Activated T-cell treated with anti-CD3 and anti-CD28 coated beads, Interleukin-2, amount 50 U/mL, for 48 hours (primary cell): ENCODE data around the gene IL18.
"Not testable (repeated sequence)": the region's sequence is repeated elsewhere in the genome, so short reads cannot be mapped to it uniquely, and the experiment has no call there.

Source experiments
- DNase-seq, 2 experiments: peaks; one replicate each; pipeline ENCODE4 v3.0.0-alpha.2; 2020

The IL18 gene

DNA sequence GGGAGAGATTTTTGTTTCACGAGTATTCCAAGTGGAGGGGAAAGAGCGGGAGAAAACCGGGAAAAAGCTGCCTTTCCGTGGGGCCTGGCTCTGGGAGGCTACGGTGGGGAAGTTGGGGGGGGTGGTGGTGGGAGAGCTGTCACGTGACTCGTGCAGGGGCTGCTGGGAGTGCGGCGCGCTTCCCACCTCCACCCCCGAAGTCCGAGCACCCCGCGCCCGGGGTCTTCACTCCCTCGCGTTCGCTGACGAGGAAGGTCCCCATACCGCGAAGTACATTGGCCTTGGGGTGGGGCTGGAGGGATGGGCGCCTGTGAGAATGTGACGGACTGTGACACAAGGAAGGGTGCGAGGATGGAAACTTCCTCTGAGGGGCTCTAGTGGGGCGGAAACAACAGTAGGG, 3.3 kb upstream of the IL18 start, which contains the start of gene TEX12:
TEX12 (plus strand) TSS at position 228 of the 400 bp plus-strand sequence. CDS start 1,897 bp downstream, outside the sequence.
- no peak for DNase-seq

DNA sequence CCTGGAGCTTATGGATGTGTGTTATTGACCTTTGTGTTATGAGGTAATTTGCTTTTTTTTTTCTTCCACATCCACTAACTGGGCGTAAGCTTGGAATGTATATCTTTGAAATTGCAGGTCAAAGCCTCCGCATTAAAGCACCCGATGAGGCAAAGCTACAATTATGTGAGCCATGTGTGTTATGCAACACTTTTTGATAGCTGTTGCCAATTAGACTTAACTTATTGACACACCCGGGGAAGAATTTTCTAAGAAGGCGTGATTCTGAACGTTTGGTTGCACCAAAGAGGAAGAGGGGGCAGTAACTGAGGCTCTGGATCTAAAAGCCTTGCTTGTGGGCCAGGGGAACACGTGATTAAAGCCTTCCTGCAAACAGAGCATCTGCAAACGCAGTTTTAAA, 2.7 kb upstream of the IL18 start:
- no peak for DNase-seq

DNA sequence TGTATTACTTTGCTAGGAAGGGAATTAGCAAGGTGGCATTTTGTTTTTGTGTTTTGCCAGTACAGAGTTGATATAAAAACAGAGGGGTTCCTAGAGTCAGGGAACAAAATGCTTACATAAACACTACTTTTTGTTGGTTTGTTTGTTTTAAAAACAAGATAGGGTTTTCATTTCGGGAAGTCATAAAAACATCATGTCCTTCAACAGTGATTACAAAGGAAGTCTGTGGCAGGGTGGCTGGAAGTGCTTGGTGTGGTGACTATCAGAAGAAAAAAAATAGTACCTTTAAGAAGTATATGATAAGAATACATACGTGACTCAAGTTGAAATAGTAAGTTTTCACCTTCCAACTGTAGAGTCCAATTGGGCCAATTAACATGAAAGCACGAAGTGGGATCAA, 1.2 kb upstream of the IL18 start:
- DNase-seq, result no peak

DNA sequence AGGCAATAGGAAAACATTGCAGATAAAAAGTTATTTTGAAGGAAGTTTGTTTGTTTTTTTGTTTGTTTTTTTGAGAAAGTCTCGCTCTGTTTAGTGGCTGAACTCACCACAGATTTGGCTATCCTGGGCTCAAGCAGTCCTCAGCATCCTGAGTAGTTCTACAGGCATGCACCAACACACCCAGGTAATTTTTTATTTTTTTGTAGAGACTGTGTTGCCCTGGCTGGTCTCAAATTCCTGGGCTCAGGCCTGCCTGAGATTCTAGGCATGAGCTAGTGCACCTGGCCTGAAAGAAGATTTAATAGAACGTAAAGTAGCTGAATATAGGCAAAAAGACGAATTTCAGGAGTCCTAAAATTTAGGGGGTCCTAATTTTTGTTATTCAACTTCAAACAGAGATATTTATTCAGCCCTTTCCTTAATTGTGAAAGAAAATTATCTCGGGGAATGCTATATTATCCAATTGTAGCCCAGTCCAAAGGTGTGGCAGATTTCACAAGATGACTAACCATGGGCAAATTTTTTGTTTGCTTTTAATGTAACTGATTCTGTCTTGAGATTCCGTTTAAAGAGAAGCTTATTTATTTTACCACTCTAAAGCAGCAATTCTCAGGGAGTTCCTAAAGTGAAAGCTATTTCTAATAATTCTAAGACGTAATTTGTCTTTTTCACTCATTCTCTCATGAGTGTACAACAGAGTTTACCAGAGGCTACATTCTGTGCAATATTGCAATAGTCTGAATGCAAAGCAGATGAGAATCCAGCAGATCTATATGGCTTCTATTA, 940 bp downstream of the IL18 start:
- DNase-seq, result no peak

DNA sequence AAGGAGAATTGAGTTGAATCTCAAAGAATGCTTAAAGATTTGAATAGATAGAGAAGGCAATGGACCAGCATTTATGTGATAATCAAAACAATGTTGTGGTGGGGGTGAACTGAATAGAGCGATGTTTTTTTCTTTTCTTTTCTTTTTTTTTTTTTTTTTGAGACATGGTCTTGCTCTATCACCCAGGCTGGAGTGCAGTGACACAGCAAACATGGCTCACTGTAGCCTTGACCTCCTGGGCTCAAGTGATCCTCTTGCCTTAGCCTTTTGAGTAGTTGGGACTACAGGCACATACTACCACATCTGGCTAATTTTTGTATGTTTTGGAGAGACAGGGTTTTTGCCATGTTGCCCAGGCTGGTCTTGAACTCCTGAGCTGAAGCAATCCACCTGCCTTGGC, 1.7 kb downstream of the IL18 start:
- DNase-seq, result not testable (repeated sequence)

DNA sequence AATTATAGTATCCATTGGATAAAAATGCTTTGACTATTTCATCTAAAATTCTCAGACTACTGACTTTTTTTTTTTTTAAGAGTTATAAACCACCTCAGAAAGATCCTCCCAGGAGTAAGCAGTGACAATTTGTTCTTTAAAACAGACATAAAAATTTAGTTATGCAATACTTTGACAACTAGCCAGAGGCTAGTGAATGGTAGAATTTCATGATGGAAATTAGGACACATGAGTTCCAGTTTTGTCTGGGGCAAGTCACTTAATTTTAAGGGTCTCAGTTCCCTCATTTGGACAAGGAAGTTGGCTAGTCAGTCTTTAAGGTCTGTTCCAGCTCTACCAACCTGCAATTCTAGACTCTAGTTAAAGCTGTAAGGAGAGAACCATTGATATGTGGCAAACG, 2.9 kb downstream of the IL18 start:
- no peak for DNase-seq

DNA sequence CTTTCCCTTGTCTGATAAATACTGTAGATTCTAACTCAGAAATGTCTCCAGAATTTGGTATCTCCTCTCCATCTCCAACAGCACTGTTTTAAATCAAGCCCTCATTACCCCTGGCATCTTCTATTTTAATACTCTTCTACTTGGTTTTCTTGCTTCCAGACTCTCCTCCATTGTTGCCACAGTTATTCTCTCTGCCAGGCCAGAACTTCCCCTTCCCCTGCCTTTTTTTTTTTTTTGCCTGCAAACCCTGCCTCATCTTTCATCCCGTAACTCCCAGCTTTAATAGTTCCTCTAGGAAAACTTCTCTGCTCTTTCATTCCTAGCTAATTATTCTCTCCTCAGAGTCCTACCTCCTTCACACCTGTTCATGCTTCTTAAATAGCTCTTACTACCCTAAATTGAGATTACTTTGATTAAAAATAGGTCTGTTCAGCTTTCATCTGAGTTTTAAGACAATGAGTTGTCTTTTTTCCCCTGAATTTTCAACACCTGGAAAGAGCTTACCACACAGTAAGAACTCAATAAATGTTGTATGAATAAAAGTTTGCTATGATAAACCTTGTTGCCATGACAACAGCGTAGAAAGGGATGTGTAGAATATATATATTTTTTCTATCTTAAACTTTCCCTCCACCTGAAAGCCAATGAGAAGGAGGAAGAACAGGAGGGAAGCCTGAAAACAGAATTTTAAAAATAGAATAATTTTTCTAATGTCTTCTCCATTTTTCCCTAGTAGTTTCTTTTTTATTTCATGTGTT, 3.6 kb downstream of the IL18 start:
- DNase-seq, result no peak

DNA sequence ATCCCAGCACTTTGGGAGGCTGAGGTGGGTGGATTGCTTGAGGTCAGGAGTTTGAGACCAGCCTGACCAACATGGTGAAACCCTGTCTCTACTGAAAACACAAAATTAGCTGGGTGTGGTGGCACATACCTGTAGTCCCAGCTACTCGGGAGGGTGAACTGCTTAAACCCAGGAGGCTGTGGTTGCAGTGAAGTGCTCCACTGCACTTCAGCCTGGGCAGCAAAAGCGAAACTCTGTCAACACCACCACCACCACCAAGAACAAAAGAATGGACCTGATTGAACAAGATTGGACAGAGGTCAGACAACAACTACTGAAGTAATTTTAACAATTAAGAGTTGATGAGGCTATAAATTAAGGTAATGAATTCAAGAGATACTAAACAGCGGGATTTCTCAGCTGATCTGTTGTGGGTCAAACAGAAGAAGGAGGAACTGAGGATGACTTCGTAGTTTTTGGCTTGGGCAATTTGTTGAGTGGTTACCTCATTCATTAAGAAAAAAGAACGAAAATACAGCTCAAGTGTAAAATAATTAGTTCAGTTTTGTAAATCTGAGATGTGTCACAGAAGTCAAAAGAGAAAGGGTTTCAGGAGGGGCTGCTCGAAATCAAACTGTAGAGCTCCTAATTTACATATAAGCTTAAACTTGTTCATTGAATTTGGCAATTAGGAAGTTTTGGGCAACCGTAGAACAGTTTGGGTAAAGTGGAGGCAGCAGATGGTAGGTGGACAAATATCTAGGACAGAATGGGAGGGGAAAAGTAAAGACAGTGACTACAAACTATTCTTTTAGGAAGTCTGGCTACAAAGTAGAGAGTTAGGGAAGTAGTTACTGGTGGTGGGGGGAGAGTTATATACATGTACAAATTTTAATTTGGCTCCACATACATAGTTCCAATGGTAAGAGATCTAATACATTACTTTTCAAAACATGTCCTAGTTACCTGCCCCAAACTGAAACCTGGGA, 4.5 kb downstream of the IL18 start:
- DNase-seq, result no peak

DNA sequence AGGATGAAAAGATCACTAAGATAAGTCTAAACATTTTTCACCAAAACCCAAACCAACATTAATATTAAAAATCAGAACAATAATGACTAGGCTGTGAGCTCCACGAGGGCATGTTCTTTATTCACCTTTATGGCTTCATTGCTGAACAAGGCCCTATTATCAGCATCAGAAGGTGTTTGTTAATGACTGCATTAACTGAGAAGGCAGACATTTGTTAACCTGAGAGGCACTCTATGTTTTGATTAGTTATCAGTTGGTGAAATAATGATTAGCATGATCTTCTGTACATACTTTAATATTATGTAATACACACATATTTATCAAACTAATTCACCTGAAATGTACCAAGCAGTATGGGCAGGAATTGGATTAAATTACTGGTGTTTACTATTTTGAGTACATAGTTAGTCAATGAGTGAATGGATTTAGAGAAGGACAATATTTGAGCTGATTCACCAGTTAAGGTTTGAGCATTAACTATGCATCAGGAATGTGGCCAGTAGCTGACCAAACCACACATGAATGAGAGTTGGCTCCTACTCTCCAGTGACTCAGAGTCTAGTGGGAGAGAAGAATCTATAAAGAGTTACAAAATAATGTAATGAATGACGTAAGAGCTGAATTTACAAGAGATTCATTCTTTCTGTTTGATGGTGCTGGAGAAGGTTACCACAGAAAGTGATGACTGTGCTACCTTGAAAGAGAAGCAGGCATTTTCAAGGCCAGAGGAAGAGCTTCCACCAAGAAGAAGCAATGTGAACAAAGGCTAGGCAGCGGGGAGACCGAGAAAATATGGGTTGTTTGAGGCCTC, 6.7 kb downstream of the IL18 start:
- no peak for DNase-seq

DNA sequence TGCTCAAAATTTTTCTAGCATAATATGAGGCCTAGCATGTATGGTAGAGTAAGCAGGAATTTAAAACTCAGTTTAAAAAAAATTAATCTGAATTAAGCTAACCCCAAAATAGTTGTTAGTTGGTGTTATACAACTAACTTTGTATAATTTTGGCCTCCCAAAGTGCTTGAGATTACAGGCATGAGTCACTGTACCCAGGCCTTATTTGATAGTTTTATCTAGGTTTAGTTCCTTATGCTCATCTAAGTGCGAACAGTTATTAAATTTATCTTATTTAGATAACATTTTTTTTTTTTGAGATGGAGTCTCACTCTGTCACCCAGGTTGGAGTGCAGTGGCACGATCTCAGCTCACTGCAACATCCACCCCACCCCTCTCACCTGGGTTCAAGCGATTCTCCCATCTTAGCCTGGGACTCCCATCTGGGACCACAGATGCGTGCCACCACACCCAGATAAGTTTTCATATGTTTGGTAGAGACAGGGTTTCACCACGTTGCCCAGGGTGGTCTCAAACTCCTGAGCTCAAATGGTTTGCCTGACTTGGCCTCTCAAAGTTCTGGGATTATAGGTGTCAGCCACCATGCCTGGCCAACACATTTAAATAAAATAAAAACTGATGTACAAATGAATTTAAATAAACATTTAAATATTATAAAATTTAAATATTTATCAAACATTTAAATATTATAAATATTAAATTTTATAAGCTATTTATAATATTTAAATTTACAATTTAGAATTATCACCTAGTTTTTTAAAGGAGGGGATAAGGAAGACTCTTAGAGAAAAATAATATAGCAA, 7.5 kb downstream of the IL18 start:
- DNase-seq, result no peak

DNA sequence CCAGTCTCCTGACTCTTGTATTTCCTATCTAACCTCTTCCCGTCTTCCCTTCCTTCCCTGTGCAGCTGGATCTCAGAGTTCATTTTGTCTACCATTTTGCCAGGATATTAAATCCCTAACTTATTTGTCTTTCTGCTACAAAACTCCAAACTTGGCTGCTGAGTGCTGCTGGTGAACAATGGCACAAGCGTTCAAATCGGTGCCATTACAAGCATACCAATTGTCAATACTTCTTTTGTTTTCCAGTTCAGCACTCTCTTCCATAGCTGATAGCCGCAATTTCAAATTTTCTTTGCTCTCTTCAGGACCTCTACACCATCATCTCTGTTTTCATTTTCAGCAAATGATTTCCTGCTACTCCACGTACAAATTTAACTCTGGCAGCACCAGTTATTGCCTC, 13.4 kb downstream of the IL18 start:
- DNase-seq, result no peak

DNA sequence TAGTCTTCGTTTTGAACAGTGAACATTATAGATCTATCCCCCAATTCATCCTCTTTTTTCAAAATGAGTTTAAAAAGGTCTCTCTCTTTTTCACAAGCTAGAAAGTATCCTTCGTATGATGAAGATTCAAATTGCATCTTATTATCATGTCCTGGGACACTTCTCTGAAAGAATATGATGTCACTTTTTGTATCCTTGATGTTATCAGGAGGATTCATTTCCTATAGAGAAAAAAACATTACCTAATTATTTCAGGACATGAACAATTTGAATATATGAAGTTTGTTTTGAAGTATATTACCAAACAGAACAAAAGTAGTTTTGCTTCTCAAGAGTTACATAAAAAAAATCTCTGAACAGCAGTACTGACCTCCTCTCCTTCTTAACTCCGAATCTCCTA, 20.3 kb downstream of the IL18 start:
- no peak for DNase-seq

DNA sequence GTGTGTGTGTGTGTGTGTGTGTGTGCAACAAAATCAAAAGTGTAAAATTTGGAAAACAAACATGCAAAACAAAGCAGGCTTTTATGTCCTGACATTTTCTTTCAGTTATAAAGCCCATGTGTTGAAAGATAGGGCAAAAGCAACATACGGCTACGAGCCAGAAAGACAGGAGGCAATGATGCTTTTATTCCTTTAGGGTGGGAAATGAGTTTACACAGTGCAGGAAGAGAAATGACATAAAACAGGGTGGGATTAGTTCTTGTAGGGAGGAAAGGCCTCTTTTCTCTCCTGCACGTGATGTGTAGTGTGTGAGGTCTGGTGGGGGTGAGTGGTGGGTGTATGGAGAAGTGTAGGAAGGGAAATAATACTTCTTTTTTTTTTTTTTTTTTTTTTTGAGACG, 29.4 kb downstream of the IL18 start:
- no peak for DNase-seq

DNA sequence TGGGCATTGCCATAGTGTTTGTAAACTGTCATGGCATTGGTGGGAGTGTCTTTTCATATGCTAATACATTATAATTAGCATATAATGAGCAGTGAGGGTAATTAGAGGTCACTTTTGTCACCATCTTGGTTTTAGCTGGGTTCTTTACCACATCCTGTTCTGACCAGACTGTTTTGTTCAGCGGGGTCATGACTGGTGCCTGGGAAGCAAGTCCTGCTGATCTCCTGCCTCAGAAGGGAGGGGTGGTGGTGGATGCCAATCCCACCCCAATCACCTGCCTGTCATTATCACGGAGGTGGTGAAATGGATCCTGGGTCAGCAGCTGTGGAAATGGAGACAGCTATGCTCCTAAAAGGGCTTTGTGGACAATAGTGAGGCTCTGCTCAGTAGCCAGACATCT, 31.2 kb downstream of the IL18 start:
- no peak for DNase-seq

DNA sequence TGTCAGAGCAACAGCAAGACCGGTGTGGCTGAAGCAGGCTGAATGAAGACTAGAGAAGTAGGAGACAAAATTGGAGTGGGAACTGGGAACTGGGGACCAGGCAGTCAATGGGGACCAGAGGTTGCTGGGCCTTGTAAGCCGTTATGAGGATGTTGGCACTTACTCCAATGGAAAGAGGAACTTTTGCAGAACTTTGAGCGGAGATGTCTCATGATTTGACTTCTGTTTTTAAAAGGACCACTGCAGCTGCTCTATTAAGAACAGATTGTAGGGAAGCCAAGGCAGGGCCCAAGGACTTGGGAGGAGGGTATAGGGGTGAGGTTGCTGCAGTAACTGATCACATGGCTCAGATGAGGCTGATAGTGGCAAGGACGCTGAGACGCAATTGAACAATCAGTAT, 34.2 kb downstream of the IL18 start:
- DNase-seq, result no peak

DNA sequence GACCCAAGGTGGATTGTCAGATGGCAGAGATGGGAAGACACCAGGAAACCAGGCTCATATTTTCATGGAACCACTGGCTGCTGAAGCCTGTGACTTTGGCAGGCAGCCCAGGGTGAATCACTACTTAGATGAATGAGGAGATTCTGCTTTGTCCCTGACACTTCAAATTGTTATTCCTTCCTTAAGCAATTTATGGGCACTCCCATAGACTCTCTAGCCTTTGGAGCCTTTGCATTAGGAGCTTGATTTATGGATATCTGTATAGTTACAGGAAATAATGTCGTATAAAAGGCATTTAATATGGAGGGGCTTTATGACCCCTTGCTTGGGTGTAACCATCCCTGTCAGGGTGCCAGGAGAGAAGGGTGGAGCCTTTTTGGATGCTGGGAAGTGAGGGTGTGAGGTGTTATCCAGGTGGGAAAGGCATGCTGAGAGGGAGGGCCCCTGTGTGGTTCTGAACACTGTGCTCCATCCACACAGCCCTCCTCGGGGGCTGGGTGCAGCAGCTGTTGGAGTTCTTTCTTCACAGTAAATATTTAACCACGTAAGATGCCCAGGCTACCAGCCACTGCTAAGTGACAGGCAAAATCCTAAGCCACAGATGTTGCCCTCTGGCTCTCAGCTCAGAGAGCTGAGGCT, 35.3 kb downstream of the IL18 start:
- DNase-seq, result no peak

DNA sequence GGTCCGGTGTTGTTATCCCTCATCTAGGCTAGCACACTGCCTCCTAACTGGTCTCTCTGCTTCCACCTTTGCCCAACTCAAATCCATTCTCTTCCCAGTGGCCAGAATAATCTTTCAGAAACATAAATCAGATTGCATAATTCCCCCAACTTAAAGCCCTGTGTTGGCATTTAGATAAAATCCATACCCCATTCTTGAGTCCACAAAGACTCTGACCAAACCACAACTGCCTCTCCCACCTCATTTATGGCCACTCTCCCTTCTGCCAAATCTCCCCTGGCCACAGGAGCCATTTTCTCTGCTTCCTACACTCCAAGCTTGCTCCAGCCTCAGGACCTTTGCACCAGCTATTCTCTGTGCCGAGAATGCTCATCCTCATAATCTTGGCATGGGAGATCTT, 36.8 kb downstream of the IL18 start:
- DNase-seq, result no peak

DNA sequence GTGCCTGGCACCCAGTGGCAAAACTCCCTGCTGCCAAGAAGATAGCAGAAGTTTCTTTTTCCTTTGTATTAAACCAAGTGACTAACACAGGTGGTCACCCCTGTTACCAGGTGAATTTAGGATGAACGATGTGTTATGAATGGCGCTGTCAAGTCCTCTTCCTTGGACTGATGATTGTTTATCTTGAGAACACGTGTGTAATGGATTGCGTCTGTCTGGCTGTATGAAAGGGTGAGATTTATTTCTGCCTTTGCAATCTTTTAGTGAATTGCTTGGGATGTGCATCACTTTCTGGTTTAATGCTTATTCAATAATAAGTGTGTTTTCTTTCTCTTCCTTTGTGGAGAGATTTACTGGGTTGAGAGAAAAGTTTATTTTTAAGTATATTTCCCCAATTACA, 40.8 kb downstream of the IL18 start:
- DNase-seq, result no peak

DNA sequence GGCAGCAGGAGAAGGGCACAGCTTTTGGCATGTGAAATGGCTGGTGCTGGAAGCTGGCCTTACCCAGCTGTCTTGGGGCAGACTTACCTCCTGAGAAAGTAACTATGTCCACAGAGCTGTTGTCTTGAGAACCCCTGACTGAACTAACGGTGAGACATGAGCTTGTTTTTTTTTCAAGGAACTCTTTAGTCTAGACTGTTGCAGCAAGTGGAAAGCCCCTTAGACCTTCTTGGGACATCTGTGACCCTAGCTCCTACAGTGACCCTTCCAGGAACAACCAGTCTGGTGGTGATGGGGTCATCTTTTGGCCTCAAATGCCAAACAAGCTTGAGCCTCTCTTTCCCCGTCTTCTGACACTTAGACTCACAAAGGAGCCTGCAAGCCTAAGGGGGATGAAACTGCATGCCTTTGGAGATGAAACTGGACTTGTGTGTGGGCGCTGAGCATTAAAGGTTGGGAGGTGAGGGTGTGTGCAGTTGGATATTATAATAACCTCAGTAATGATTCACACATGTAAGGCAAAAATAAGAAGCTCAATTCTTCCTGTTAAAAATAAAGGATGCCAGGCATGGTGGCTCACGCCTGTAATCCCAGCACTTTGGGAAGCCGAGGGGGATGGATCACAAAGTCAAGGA, 41.8 kb downstream of the IL18 start:
- no peak for DNase-seq

DNA sequence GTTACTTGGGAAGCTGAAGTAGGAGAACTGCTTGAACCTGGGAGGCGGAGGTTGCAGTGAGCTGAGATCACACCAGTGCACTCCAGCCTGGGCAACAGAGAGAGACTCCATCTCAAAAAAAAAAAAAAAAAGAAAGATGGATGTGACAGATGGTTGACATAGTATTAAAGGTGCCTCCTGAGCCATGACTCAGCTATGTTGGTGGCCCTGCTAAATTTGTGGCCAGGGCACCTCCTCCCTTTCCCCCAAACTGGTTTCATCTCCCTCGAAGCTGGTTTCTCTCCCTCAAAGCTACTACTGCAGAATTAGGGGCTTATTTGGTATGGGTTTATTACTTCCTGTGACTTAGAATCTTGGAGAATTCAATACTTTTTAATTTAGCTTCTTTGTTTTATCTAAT, 45.7 kb downstream of the IL18 start:
- no peak for DNase-seq

DNA sequence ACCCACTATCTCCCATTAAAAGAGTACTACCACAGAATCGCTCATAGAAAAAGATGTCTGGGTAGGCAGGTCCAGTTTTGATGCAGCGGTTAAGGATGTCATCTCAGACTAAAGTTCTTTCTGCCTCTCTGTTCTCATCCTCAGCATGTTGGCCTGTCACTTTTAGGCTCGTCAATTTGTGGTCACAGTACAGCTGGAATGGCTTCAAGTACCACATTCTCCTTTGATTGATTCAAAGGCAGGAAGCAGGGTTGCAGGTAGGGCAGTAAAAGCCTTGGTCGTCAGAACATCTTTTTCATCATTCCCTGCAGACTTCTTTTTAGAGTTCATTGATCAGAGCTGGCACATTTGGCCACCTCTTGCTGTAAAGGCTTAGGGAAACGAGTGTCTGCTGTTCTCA, 48.5 kb downstream of the IL18 start:
- DNase-seq, result no peak
